Activated T-cell treated with anti-CD3 and anti-CD28 coated beads for 24 hours (primary cell): ENCODE measurements around the gene MADCAM1.

Experiments
- DNase-seq: peaks from one replicate; pipeline ENCODE4 v3.0.0-alpha.2; 2020; ENCODE audit warnings: low read depth

MADCAM1 gene

GRCh38 chr19:488505-489417 lies 7.5 kb upstream of the MADCAM1 start:
- peak; percentile 91 for DNase-seq

GRCh38 chr19:489418-490196 lies 6.7 kb upstream of the MADCAM1 start:
- no peak for DNase-seq

GRCh38 chr19:491146-491741 lies 5.0 kb upstream of the MADCAM1 start:
- no peak for DNase-seq

GRCh38 chr19:492091-492531 lies 4.2 kb upstream of the MADCAM1 start:
- DNase-seq: no peak

- DNase-seq: no peak
Observed at GRCh38 chr19:493391-494170, 2.7 kb upstream of the MADCAM1 start.

GRCh38 chr19:494171-495080 lies 1.9 kb upstream of the MADCAM1 start:
- no peak for DNase-seq

GRCh38 chr19:495081-495401 lies 1.2 kb upstream of the MADCAM1 start:
- DNase-seq: no peak

GRCh38 chr19:495402-496111 lies 729 bp upstream of the MADCAM1 start:
- DNase-seq: no peak

GRCh38 chr19:496986-497385 lies 700 bp downstream of the MADCAM1 start:
- DNase-seq: no peak

- DNase-seq: no peak
Observed at GRCh38 chr19:497491-497868, 1.2 kb downstream of the MADCAM1 start.

- no peak for DNase-seq
Observed at GRCh38 chr19:497869-498510, 1.7 kb downstream of the MADCAM1 start.

GRCh38 chr19:498511-498891 lies 2.2 kb downstream of the MADCAM1 start:
- no peak for DNase-seq

GRCh38 chr19:498977-499623 lies 2.8 kb downstream of the MADCAM1 start:
- no peak for DNase-seq

GRCh38 chr19:501646-502045 lies 5.4 kb downstream of the MADCAM1 start:
- DNase-seq: no peak

- DNase-seq: no peak
Observed at GRCh38 chr19:504616-505015, 8.3 kb downstream of the MADCAM1 start.

- peak; percentile 92 for DNase-seq
Observed at GRCh38 chr19:506404-507285, 10.4 kb downstream of the MADCAM1 start.

GRCh38 chr19:507286-508203 lies 11.3 kb downstream of the MADCAM1 start, which contains the start of gene TPGS1:
Gene TPGS1, plus strand, starts transcription at chr19:507497. Its CDS starts 10 bp downstream, at chr19:507507.
- peak; percentile 68 for DNase-seq
